ENCODE data around the gene DTD2.

DNA sequence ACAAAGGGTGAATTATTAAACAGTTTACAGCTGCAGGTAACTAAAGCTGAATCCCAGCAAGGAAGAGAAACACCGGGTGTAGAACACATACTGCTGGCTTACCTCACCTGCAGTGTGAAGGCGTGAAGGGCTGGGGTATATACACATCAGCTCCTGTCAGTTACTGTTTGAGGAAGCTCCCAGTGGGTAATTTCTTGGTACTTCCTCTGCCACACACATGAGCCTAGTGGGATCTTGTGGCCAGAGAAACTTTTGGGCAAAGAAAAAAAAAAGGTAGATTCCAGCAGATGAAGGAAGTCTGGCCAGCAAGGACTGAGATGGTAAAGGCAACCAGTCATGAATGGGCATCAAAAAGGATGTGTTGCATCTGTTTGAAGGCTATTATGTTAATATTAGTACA is 44.6 kb upstream of the DTD2 start:
- TF ChIP-seq, protein P1, sequence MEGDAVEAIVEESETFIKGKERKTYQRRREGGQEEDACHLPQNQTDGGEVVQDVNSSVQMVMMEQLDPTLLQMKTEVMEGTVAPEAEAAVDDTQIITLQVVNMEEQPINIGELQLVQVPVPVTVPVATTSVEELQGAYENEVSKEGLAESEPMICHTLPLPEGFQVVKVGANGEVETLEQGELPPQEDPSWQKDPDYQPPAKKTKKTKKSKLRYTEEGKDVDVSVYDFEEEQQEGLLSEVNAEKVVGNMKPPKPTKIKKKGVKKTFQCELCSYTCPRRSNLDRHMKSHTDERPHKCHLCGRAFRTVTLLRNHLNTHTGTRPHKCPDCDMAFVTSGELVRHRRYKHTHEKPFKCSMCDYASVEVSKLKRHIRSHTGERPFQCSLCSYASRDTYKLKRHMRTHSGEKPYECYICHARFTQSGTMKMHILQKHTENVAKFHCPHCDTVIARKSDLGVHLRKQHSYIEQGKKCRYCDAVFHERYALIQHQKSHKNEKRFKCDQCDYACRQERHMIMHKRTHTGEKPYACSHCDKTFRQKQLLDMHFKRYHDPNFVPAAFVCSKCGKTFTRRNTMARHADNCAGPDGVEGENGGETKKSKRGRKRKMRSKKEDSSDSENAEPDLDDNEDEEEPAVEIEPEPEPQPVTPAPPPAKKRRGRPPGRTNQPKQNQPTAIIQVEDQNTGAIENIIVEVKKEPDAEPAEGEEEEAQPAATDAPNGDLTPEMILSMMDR (conservative IDR thresholded peaks at IDR 0.05 in 1 of 2, IDR thresholded peaks at IDR 0.05 in 1 of 2; ENCODE audit: extremely low read depth in 1 of 2, insufficient read depth in 1 of 2, low read depth in 1 of 2, low read length in 2 of 2) = no peak
- no peak for TF ChIP-seq EZH2 (IDR thresholded peaks at IDR 0.05; ENCODE audit: borderline replicate concordance, low read length)
